K562 (cell line): ENCODE data around the gene SYNJ2. TPM values are rescaled to one million over a fixed set of nuclear protein-coding genes. Genes with fewer than 3 reads are reported as not detected.

Source experiments
- BCL6 ChIP-seq: fragments of 250-450 bp; sonication (Bioruptor Pico); IDR thresholded peaks from 2 replicates; pipeline ENCODE4 v1.4.0; 2020
- CTBP1 ChIP-seq: fragments of 450-650 bp; IDR thresholded peaks from 2 replicates; pipeline ENCODE4 v1.6.1; 2016; ENCODE audit warnings: borderline replicate concordance
- DDX20 ChIP-seq: fragments of 450-650 bp; IDR thresholded peaks from 2 replicates; pipeline ENCODE4 v1.6.1; 2016; ENCODE audit warnings: missing genetic modification characterization, low read depth, mild to moderate bottlenecking, missing compliant biosample characterization, moderate library complexity
- EWSR1 ChIP-seq: fragments of 450-650 bp; IDR thresholded peaks from 2 replicates; pipeline ENCODE4 v1.6.1; 2018; ENCODE audit warnings: borderline replicate concordance, mild to moderate bottlenecking, low read depth, moderate library complexity; ENCODE audit not compliant: partially characterized antibody
- FOXK1 ChIP-seq: sonication (generic); formaldehyde crosslinking; IDR thresholded peaks from 2 replicates; pipeline ENCODE4 v1.8.0; 2022; ENCODE audit warnings: missing genetic modification reagents, mild to moderate bottlenecking, borderline replicate concordance
- HINFP ChIP-seq: fragments of 450-650 bp; conservative IDR thresholded peaks from 2 replicates; pipeline ENCODE4 v1.6.1; 2016; ENCODE audit warnings: missing genetic modification characterization, low read depth, mild to moderate bottlenecking, control low read depth, missing compliant biosample characterization
- HNRNPK ChIP-seq: fragments of 200-400 bp; formaldehyde crosslinking; IDR thresholded peaks from one replicate; pipeline ENCODE4 v1.6.1; 2018; ENCODE audit warnings: mild to moderate bottlenecking, low read depth, low read length; ENCODE audit not compliant: poor library complexity, severe bottlenecking
- HOMEZ ChIP-seq: fragments of 250-450 bp; sonication (Bioruptor Pico); IDR thresholded peaks from 2 replicates; pipeline ENCODE4 v1.4.0; 2020; ENCODE audit warnings: mild to moderate bottlenecking, moderate library complexity
- L3MBTL2 ChIP-seq: fragments of 450-650 bp; IDR thresholded peaks from 2 replicates; pipeline ENCODE4 v1.6.1; 2016; ENCODE audit warnings: mild to moderate bottlenecking, moderate library complexity
- MAFG ChIP-seq: fragments of 450-650 bp; conservative IDR thresholded peaks from 2 replicates; pipeline ENCODE4 v1.6.1; 2016; ENCODE audit warnings: missing genetic modification characterization, missing compliant biosample characterization
- MAX ChIP-seq: sonication (generic); formaldehyde crosslinking; IDR thresholded peaks from 2 replicates; pipeline ENCODE4 v1.9.0; 2022; ENCODE audit warnings: mild to moderate bottlenecking, missing genetic modification reagents
- MTA2 ChIP-seq: fragments of 450-650 bp; IDR thresholded peaks from 2 replicates; pipeline ENCODE4 v1.6.1; 2016; ENCODE audit warnings: low read depth
- MYC ChIP-seq, 2 experiments: fragments of 250-450 bp in 1 of 2; sonication (Bioruptor Pico) in 1 of 2; IDR thresholded peaks; 2 replicates each; pipeline versions ENCODE4 v1.5.1 to v1.6.1; 2012 to 2021; ENCODE audit warnings: low read depth in 2 of 2, borderline replicate concordance in 1 of 2, improper control_type of control experiment in 1 of 2, low read length in 1 of 2, mild to moderate bottlenecking in 1 of 2, moderate library complexity in 1 of 2
- NFE2L1 ChIP-seq: fragments of 450-650 bp; IDR thresholded peaks from 2 replicates; pipeline ENCODE4 v1.6.1; 2016; ENCODE audit warnings: missing genetic modification characterization, low read depth, mild to moderate bottlenecking, missing compliant biosample characterization, moderate library complexity, borderline replicate concordance
- RBM15 ChIP-seq: fragments of 200-400 bp; formaldehyde crosslinking; IDR thresholded peaks from 2 replicates; pipeline ENCODE4 v1.6.1; 2018; ENCODE audit warnings: mild to moderate bottlenecking, low read length, moderate library complexity; ENCODE audit not compliant: insufficient read depth
- SAFB ChIP-seq: fragments of 200-400 bp; formaldehyde crosslinking; IDR thresholded peaks from 2 replicates; pipeline ENCODE4 v1.6.1; 2017; ENCODE audit warnings: low read depth, low read length, borderline replicate concordance
- SLC30A9 ChIP-seq: fragments of 250-450 bp; sonication (Bioruptor Pico); IDR thresholded peaks from 2 replicates; pipeline ENCODE4 v1.8.0; 2022; ENCODE audit warnings: mild to moderate bottlenecking, moderate library complexity
- SMARCA4 ChIP-seq: fragments of 450-650 bp; IDR thresholded peaks from 2 replicates; pipeline ENCODE4 v1.6.1; 2016
- SNAPC5 ChIP-seq: fragments of 250-450 bp; sonication (Bioruptor Pico); IDR thresholded peaks from 2 replicates; pipeline ENCODE4 v1.8.0; 2021; ENCODE audit warnings: moderate library complexity, mild to moderate bottlenecking, inconsistent platforms
- STAT5A ChIP-seq: IDR thresholded peaks from 2 replicates; pipeline ENCODE4 v1.6.1; 2012; ENCODE audit warnings: low read length, inconsistent platforms, borderline replicate concordance
- VEZF1 ChIP-seq: fragments of 200-800 bp; sonication (Bioruptor generic); IDR thresholded peaks from 2 replicates; pipeline ENCODE4 v1.6.1; 2017; ENCODE audit warnings: missing genetic modification characterization, missing compliant biosample characterization
- ZNF507 ChIP-seq: conservative IDR thresholded peaks from 2 replicates; pipeline ENCODE4 v1.6.1; 2017; ENCODE audit warnings: missing genetic modification characterization, missing compliant biosample characterization
- ZNF717 ChIP-seq: fragments of 250-450 bp; sonication (Bioruptor Pico); IDR thresholded peaks from 2 replicates; pipeline ENCODE4 v1.5.0; 2021
- ZSCAN29 ChIP-seq: fragments of 450-650 bp; IDR thresholded peaks from 2 replicates; pipeline ENCODE4 v1.6.1; 2017
- polyA plus RNA-seq, 8 experiments: library from polyadenylated mRNA; depleted of rRNA in 4 of 8; stranded (reverse) in 5 of 8; unstranded in 3 of 8; fragments of >200 nt; fragmentation: Nextera tagmentation in 2 of 8; fragmentation: Illumina TruSeq in 1 of 8; extraction: Ambion mirVana in 2 of 8; extraction: Trizol in 1 of 8; gene quantifications; 2 replicates each; pipeline versions ENCODE4 v1.2.1 to v1.2.3, GENCODE V29; 2011 to 2014; ENCODE audit warnings: inconsistent platforms in 1 of 8, missing spikeins in 1 of 8
- total RNA-seq, 7 experiments: library from RNA; depleted of rRNA in 6 of 7; stranded (reverse); fragments of >200 nt in 6 of 7; fragmentation: Illumina TruSeq in 2 of 7; extraction: Trizol in 2 of 7; gene quantifications; 2 replicates each; pipeline versions ENCODE4 v1.2.1 to v1.2.3, GENCODE V29; 2011 to 2021; ENCODE audit warnings: low replicate concordance in 1 of 7

The SYNJ2 gene
- total and polyA plus RNA-seq, 9 of the 15 experiments (the other 6 are each of a cell fraction or from before 2014, with no cell fraction given) = 3.0 to 27.7 (median 17.8) TPM

- TF ChIP-seq VEZF1 (CRISPR knock-in tag) (no peak), L3MBTL2 (0 out of 2 replicates have a peak, but pooled peaks have one; percentile 51), MYC (IDR thresholded peaks at IDR 0.05; ENCODE audit: low read depth, low read length) (0 out of 2 replicates have a peak, but pooled peaks have one; percentile 29), MYC (CRISPR knock-in tag; IDR thresholded peaks at IDR 0.05; ENCODE audit: borderline replicate concordance, low read depth) (no peak), CTBP1 (peak; percentile 63), EWSR1 (no peak), RBM15 (no peak), HNRNPK (no peak), MTA2 (0 out of 2 replicates have a peak, but pooled peaks have one; percentile 38), ZSCAN29 (no peak), ZNF717 (CRISPR knock-in tag) (no peak), NFE2L1 (tag) (no peak), SNAPC5 (CRISPR knock-in tag) (no peak), SLC30A9 (CRISPR knock-in tag) (no peak), DDX20 (tag) (no peak), ZNF507 (tag) (no peak), BCL6 (CRISPR knock-in tag) (no peak), SAFB (no peak), HOMEZ (CRISPR knock-in tag) (no peak), SMARCA4 (peak; percentile 52; the same call in 1 of the 2 replicates), MAX (peak; percentile 36; the same call in 1 of the 2 replicates), HINFP (tag) (no peak), MAFG (tag) (no peak), FOXK1 (no peak), STAT5A (peak; percentile 47; the same call in 1 of the 2 replicates)
These were observed 18.9 kb upstream of the SYNJ2 start (continued) for GRCh38 chr6:157962601-157963302.
